Tongue (tissue), 2 donors: ENCODE data around the gene ZNF574. TPM values are rescaled to one million over a fixed set of nuclear protein-coding genes. Genes with fewer than 3 reads are reported as not detected.

Source experiments
- DNase-seq: peaks from one replicate; pipeline ENCODE4 v3.0.0-alpha.2; 2015
- total RNA-seq: library from RNA; depleted of rRNA; stranded (reverse); fragments of >200 nt; gene quantifications from one replicate; pipeline ENCODE4 v1.2.3, GENCODE V29; 2014

ZNF574 gene
- total RNA-seq, 1 donor from 2014 or later: 14.5 TPM

DNA sequence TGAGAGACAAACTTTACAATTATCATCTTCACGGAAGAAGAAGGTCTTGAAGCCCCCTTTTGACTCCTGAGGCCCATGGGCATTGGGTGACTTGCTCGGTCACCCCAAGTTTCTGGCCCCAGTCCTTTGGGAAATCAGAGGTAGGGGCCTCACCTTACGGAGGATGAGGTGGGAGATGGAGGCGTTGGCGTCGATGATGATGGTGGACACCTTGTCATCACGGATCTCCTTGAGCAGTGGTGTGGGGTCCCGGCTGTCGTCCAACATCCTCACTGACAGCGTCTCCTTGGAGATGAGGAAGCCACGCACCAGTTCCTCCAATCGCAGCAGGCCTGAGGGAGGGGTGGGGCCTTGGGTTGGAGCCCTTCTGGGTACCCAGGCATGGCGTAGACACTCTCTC lies 16.8 kb upstream of the ZNF574 start:
- no peak for DNase-seq

DNA sequence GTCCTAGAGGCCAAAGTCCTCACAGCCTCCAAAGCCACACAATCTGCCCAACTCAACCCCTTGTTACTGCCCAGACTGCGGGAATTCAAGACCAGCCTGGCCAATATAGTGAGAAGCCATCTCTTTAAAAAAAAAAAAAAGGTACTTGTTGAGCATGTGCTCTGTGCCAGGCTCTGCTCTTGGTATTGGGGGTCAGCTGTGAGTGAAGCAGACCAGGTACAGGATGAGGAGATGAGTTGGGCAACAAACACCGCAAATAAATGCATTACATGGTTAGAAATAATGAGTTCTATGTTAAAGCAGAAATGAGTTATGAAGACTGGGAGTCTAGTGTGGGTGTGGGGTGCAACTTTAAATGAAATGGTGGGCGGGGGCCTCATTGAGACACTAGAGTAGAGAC lies 15.8 kb upstream of the ZNF574 start:
- DNase-seq: no peak

DNA sequence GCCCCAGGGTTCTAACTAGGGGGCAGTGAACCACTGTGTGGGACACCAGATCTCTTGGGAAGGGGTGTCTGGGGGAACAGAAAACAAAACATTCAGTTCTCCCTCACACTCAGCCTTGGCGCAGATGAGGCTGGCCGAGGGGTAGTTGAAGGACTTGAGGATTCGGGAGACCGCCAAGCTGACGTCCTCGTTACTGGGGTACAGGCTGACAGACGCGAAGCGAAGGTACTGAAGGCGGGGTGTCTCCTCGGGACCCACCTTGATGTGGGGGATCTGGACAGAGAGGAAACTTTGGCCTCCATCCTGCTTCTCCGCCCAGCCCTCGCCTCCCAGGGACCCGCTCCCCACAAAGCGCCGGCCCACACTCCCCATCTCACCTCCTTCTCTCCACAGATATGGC lies 13.6 kb upstream of the ZNF574 start:
- no peak for DNase-seq

DNA sequence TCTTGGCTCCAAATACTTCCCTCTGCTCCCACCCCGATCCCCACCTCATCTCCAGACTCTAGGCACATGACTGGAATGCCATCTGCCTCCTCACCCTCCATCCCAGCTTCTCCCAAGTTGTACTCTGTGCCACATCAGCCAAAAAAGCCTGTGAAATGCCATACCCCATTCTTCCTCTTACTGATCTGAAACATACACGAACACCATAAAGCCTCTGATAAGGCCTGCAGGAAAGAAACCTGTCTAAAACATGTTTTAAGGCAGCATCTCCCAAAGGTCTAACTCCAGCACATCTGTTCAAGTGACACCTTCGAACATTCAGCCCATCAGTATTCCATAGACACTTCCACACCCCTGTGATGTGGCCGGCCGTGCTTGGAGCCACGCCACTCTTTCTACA lies 11.5 kb upstream of the ZNF574 start:
- DNase-seq: no peak

DNA sequence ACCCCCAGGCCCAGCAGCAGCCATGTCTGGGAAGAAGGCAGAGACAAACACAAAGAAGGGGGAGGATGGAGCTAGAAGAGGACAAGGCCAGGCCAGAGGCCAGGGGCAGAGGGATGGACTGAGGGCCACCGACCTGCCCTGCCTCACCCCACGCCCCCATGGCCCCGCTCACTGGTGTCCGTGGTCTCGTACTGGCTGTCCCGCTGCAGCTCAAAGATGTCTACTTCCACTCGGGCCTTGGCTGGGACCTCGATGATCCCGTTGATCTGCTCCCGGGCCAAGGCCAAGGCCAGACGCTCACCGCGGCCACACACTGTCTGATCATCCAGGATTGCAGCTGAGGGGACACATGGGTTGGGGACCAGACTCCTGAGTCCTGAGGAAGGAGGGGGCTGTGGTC lies 10.9 kb upstream of the ZNF574 start:
- no peak for DNase-seq

DNA sequence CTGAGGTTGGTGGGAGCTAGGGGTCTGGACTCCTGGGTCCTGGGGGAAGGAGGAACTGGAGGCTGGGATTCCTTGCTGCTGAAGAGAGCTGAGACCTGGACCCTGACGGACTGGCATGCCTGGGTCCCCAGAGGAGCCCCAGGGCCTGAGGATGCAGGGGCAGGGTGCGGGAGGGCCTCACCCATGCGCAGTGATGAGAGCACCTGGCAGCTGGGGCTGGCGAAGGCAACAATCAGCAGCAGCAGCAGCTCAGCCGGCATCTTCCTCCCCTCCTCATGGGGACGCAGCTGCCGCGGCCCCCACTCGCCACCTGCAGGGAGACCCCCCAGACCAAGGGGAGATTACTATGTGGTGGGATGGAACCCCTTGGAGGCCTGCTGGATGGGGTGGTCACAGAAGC lies 10.5 kb upstream of the ZNF574 start:
- DNase-seq: no peak

DNA sequence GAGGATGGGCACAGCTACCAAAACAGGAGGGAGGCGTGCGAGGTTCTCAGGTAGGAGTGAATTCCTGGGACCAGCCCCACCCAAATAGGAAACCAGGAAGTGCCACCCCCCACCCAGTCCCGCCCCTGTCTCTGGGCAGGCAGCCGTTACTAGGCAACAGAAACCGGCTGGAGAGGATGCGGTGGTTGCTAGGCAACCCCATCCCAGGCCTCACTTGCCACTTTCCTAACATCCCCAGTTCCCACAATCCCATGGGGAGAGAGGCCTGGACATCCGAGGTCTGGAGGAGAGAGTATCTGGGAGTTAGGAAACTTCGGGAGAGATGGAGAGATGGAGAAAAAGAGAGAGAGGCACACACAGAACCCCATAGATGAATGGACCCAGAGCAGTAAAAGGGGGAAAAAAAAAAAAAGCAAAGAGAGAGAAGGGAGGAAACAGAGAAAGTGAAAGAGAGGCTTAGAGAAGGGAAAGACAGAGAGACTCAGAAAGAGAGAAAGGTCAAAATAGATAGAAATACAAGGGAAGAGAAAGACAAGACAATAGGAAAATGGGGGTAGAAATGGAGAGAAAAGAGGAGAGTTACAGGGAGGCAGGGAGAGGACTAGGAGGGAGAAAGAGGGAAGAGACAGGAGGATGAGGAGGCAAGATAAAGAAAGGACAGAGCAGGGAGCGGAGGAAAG lies 9.8 kb upstream of the ZNF574 start:
- DNase-seq: peak; percentile 17

DNA sequence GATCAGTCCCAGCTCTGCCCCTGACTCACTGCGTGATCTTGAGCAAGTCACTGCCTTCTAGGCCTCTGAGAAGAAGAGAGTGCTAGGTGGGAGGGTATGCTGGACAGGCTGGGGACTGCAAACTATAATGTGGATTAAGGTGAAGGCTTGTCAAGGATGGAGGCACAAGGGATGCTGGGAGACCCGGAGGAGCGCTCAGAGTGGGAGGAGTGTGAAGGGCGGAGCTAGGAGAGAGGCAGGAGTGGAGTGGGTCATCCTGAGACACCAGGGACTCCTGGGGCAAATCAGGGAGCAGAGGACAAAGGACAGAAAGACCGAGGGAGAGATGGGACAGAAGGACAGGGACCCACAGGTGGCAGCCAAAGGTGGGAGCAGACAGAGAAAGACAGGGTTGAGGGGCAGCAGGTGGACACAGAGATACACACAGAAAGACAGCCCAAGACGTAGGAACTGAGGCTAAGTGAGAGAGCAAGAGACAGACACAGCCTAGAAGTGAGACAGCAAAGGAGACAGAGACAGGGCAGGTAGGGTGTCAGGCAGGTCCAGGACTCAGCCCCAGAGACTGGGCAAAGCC lies 8.6 kb upstream of the ZNF574 start:
- no peak for DNase-seq

DNA sequence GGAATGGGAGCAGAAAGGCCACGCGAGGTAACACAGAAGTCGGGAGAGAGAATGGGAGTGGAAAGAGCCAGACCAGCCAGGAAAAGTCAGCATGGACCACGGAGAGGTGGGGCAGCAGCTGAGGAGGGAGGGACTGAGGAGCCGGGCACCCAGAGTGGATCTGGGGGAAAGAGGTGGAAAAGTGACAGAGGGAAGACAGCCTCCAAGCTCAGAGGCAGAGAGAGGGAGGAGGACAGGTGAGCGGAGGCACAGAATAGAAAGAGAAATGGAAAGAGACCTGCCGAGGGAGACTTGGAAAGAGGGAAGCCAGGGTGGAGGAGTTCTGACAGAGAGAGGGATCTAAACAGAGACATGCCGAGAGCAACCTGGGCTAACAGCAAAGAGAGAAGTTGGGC lies 7.6 kb upstream of the ZNF574 start:
- no peak for DNase-seq

DNA sequence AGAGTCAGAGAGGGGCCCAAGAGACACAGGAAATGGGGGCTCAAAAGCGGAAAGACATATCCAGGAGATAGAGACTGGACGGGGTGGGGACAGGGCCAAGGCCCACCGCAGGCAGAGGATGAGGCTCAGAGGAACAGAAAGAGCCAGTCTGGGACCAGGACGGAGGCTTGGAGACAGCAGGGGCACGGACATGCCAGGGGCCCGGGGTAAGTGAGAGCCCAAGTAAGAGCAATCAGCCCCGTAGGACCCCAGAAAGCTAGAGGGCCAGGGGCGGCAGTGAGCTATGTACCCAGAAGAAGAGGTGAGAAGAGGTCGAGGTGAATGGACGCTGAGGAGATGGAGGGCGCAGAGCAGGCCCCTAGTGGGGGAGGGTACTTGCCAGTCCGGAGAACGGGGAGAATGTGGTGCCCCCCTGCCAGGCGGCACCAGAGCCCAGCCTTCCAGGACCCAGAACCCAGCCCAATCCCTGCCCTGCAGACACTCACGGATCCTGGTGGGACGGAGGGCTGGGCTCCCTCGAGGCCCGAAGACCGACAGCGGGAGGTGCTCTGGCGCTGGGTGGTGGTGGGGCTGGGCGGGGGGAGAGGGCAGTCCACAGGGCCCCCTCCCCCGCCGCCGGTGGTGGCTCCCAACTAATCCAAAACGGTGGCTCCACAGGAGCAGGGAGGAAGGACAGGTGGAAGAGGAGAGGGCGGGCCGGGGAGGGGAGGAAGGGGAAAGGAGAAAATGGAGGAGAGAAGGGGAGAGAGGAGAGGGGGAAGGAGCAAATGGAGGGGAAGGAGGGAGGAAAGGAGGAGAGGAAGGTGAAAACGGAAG lies 7.0 kb upstream of the ZNF574 start:
- DNase-seq: no peak

DNA sequence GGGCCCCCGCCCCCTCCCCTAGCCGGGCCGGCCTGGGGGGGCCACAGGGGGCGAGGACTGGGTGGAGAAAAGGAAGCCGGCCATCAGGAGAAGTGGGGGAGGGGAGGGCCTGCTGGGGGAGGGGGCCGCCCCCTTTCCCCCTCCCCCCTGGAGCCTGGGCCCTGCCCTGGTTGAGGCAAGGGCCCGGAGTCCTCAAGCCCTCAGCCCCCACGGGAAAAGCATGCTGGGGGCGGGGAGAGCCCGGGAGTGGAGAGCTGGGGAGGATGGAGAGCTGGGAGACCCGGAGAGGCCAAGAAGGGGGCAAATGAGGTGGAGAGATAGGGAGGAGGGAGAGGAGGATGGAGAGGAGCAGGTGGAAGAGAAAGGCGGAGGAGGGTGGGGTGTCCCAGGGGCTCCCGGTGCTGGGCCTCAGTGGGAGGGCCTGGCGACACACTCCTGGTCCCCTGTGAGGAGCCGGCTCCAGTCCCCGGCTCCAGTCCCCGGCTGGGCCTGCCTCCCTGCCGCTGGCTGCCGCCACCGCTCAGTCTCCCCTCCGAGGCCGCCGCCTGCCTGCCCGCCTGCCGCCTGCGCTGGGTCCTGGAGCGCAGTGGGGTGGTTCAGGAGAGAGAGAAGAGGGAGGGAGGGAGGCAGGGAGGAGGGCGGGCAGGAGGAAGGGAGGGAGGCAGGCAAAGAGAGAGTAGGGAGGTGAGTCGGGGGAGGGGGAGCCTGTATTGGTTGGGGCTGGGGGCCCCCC lies 6.2 kb upstream of the ZNF574 start, which contains the start of gene GRIK5:
GRIK5 (minus strand) TSS at position 588 of the 733 bp plus-strand sequence. CDS start 4,436 bp downstream, outside the sequence.
- peak; percentile 51 for DNase-seq

DNA sequence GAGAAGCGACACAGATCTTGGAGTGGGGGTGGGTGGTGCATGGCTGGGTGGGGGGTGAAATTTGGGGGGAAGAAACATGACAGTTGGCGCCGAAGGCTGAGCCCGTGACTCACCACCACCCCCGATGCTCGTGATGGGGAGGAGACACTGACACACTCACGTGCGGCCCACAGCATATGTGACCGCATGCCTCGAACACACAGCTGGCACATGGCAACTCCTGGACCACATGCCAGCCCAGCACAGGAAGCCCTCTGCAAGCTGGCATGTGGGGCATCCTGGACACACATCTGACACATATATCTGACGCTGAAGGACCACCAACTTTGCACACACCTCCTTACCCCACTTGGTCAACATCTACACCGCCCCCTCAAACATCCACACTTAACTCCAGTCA lies 4.7 kb upstream of the ZNF574 start:
- DNase-seq: no peak

DNA sequence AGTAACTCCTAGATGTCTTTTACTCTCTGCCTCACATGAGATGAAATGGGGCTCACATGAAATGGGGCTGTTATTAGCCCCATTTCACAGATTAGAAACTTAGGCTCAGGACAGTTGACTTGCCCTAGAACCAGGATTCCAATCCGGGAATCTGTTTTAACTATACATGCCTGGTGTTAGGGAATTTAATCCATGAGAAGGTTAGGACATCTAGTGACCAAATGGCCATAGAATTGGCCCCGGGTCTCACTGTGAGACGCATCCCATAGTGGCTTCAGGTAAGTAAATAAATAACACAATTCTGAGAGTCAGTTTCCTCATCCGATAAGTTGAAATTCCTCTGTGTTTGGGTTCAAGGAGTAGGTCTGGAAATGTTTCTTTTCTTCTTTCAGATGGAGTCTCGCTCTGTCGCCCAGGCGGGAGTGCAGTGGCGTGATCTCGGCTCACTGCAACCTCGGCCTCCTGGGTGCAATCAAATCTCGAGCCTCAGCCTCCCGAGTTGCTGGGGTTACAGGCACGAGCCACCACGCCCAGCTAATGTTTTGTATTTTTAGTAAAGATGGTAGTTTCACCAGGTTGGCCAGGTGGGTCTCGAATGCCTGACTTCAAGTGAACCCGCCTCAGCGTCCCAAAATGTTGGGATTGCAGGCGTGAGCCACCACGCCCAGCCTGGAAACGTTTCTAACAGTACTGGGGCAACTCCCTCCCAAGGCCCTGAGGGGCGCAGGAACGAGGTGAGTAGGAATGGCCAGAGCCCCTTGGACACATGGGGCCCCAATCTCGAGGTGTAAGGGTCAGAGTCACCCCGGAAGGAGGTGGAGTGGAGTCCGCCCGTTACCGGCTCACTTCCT lies 1.2 kb upstream of the ZNF574 start:
- no peak for DNase-seq

DNA sequence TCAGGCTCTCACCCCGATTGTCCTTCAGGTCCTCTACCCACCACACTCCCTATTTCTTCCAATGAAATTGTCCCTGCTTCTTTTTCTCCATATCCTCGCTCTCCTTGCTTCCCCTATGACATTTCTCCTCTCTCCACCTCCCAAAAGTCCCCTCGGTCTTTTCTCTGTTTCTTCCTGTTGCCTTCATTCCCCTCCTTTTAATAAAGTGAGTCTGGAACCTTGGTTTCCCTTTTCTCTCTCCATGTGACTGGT lies 676 bp upstream of the ZNF574 start:
- DNase-seq: no peak

DNA sequence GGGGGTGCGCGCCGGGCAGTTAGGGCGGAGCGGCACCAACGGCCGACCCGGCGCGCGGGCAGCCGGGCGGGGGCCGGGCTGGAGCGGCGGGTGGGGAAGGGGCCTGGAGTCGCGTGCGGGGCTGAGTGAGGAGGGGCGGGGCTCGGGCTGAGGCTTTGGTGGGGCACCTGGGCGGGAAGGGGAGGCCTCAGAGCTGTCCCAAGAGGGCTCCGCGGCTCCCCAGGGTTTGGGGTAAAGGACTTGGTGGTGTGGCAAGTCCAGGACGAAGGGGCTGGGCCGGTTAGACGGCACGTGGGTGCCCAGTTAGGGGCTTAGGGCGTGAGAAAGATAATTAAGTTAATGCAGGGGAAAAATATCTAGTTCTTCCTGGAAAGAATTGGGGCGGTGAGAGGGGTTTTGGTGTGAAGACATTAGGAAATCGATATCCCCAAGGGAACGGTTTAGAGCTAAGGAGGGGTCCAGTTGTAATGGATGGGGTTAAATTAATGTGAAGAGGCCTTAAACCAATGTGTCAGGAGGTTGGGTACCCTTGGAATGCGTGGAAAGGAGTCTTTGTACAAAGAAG lies 496 bp downstream of the ZNF574 start:
- DNase-seq: no peak

DNA sequence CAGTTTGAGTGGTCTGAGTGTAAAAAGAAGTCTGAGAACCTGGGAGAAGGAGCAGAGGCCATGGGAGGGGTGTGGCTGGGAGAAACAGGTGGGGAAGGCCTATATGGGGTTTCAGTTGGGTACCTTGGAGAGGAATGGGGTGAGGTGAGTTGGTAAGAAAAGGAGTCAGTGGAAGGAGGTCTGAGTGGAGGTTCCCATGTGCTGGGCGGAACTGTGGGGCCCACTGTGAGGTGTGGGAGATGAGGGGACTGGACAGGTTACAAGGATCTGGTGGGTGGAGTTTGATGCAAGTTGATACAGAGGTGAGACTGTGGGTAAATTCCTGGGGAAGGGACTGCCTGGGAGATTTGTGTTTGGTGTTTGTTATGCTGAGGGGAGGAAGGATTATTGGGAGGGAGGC lies 2.1 kb downstream of the ZNF574 start:
- no peak for DNase-seq

DNA sequence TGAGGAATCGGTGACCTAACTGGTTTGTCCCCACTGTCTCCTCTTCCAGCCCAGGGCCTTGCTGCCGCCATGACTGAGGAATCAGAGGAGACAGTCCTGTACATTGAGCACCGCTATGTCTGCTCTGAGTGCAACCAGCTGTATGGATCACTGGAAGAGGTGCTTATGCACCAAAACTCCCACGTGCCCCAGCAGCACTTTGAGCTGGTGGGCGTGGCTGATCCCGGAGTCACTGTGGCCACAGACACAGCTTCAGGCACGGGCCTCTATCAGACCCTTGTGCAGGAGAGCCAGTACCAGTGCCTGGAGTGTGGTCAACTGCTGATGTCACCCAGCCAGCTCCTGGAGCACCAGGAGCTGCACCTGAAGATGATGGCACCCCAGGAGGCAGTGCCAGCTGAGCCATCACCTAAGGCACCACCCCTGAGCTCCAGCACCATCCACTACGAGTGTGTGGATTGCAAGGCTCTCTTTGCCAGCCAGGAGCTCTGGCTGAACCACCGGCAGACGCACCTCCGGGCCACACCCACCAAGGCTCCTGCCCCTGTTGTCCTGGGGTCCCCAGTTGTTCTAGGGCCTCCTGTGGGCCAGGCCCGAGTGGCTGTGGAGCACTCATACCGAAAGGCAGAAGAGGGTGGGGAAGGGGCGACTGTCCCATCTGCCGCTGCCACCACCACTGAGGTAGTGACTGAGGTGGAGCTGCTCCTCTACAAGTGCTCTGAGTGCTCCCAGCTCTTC lies 2.7 kb downstream of the ZNF574 start:
- DNase-seq: no peak

DNA sequence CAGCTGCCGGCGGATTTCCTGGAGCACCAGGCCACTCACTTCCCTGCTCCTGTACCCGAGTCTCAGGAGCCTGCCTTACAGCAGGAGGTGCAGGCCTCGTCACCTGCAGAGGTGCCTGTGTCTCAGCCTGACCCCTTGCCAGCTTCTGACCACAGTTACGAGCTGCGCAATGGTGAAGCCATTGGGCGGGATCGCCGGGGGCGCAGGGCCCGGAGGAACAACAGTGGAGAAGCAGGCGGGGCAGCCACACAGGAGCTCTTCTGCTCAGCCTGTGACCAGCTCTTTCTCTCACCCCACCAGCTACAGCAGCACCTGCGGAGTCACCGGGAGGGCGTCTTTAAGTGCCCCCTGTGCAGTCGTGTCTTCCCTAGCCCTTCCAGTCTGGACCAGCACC lies 3.3 kb downstream of the ZNF574 start:
- no peak for DNase-seq

DNA sequence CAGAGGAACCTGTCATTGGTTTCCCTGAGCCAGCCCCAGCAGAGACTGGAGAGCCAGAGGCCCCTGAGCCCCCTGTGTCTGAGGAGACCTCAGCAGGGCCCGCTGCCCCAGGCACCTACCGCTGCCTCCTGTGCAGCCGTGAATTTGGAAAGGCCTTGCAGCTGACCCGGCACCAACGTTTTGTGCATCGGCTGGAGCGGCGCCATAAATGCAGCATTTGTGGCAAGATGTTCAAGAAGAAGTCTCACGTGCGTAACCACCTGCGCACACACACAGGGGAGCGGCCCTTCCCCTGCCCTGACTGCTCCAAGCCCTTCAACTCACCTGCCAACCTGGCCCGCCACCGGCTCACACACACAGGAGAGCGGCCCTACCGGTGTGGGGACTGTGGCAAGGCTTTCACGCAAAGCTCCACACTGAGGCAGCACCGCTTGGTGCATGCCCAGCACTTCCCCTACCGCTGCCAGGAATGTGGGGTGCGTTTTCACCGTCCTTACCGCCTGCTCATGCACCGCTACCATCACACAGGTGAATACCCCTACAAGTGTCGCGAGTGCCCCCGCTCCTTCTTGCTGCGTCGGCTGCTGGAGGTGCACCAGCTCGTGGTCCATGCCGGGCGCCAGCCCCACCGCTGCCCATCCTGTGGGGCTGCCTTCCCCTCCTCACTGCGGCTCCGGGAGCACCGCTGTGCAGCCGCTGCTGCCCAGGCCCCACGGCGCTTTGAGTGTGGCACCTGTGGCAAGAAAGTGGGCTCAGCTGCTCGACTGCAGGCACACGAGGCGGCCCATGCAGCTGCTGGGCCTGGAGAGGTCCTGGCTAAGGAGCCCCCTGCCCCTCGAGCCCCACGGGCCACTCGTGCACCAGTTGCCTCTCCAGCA lies 4.2 kb downstream of the ZNF574 start:
- no peak for DNase-seq

DNA sequence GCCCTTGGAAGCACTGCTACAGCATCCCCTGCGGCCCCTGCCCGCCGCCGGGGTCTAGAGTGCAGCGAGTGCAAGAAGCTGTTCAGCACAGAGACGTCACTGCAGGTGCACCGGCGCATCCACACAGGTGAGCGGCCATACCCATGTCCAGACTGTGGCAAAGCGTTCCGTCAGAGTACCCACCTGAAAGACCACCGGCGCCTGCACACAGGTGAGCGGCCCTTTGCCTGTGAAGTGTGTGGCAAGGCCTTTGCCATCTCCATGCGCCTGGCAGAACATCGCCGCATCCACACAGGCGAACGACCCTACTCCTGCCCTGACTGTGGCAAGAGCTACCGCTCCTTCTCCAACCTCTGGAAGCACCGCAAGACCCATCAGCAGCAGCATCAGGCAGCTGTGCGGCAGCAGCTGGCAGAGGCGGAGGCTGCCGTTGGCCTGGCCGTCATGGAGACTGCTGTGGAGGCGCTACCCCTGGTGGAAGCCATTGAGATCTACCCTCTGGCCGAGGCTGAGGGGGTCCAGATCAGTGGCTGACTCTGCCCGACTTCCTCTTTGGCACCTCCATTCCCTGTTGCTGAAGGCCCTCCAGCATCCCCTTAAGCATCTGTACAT lies 4.9 kb downstream of the ZNF574 start:
- DNase-seq: no peak
